GM23338 (cell line): ENCODE results near the gene BDH1. TPM values are rescaled to one million over a fixed set of nuclear protein-coding genes. Genes with fewer than 3 reads are reported as not detected.

Experiments used
- ATAC-seq: fragments of 200-7000 bp; cut with Tn5 transposase; 3 replicates; pipeline ENCODE4 v1.9.1; 2020
- DNase-seq: peaks from one replicate; pipeline ENCODE4 v3.0.0-alpha.2; 2015; ENCODE audit warnings: low spot score
- H2AFZ ChIP-seq: fragments of 200-600 bp; sonication (generic); 2 replicates; pipeline ENCODE4 v1.8.0; 2016; ENCODE audit warnings: antibody characterized with exemption, mild to moderate bottlenecking, moderate library complexity
- H3F3A ChIP-seq: fragments of 200-600 bp; sonication (generic); replicated peaks from 2 replicates; pipeline ENCODE4 v1.8.0; 2017; ENCODE audit warnings: antibody characterized with exemption, mixed run types, low read depth
- H3K27ac ChIP-seq: fragments of 200-600 bp; sonication (generic); 2 replicates; pipeline ENCODE4 v1.6.1; 2016; ENCODE audit warnings: low read depth
- H3K27me3 ChIP-seq: fragments of 200-600 bp; sonication (generic); 2 replicates; pipeline ENCODE4 v1.8.0; 2016; ENCODE audit warnings: mild to moderate bottlenecking, mixed run types, moderate library complexity; ENCODE audit not compliant: insufficient read depth
- H3K36me3 ChIP-seq: fragments of 200-600 bp; sonication (generic); 2 replicates; pipeline ENCODE4 v1.8.0; 2016; ENCODE audit warnings: mild to moderate bottlenecking; ENCODE audit not compliant: insufficient read depth
- H3K4me1 ChIP-seq: fragments of 200-600 bp; sonication (generic); 2 replicates; pipeline ENCODE4 v1.8.0; 2016; ENCODE audit warnings: mild to moderate bottlenecking, moderate library complexity; ENCODE audit not compliant: insufficient read depth
- H3K4me2 ChIP-seq: fragments of 200-600 bp; sonication (generic); 2 replicates; pipeline ENCODE4 v1.7.1; 2017; ENCODE audit warnings: mixed run types
- H3K4me3 ChIP-seq: fragments of 200-600 bp; sonication (generic); 2 replicates; pipeline ENCODE4 v1.6.1; 2016; ENCODE audit warnings: mixed run types
- H3K79me2 ChIP-seq: fragments of 200-600 bp; sonication (generic); replicated peaks from 2 replicates; pipeline ENCODE4 v1.8.0; 2017; ENCODE audit warnings: mild to moderate bottlenecking; ENCODE audit not compliant: insufficient read depth
- H3K9me2 ChIP-seq: fragments of 200-600 bp; sonication (generic); 2 replicates; pipeline ENCODE4 v1.8.0; 2017; ENCODE audit not compliant: insufficient read depth
- H4K20me1 ChIP-seq: fragments of 200-600 bp; sonication (generic); replicated peaks from 2 replicates; pipeline ENCODE4 v1.8.0; 2017; ENCODE audit warnings: mild to moderate bottlenecking; ENCODE audit not compliant: insufficient read depth
- H3K27ac Mint-ChIP-seq: 2 replicates; pipeline ENCODE4 v1.8.0; 2020; ENCODE audit warnings: inconsistent platforms, mild to moderate bottlenecking, moderate library complexity, mixed read lengths
- H3K27me3 Mint-ChIP-seq: 3 replicates; pipeline ENCODE4 v1.8.0; 2022; ENCODE audit warnings: low read depth, mild to moderate bottlenecking, moderate library complexity, mixed read lengths, inconsistent platforms; ENCODE audit not compliant: insufficient read depth, poor library complexity
- H3K36me3 Mint-ChIP-seq: 3 replicates; pipeline ENCODE4 v1.8.0; 2021; ENCODE audit warnings: low read depth, mild to moderate bottlenecking, inconsistent platforms, moderate library complexity, mixed read lengths
- H3K4me1 Mint-ChIP-seq: 3 replicates; pipeline ENCODE4 v1.8.0; 2020; ENCODE audit warnings: mild to moderate bottlenecking, inconsistent platforms, mixed read lengths
- H3K4me3 Mint-ChIP-seq: 3 replicates; pipeline ENCODE4 v1.8.0; 2021; ENCODE audit warnings: moderate library complexity, mild to moderate bottlenecking, inconsistent platforms, mixed read lengths
- H3K9me3 Mint-ChIP-seq: 3 replicates; pipeline ENCODE4 v1.8.0; 2020; ENCODE audit warnings: moderate library complexity, mild to moderate bottlenecking, inconsistent platforms, mixed read lengths
- EZH2 ChIP-seq: fragments of 200-600 bp; sonication (generic); IDR thresholded peaks from one replicate; pipeline ENCODE4 v1.8.0; 2017; ENCODE audit warnings: antibody characterized with exemption, mild to moderate bottlenecking, low read depth; ENCODE audit not compliant: unreplicated experiment
- POLR2AphosphoS5 ChIP-seq: IDR thresholded peaks from 2 replicates; pipeline ENCODE4 v1.6.1; 2016; ENCODE audit warnings: antibody characterized with exemption, low read depth
- STAT1 ChIP-seq: IDR thresholded peaks from one replicate; pipeline ENCODE4 v1.6.1; 2016; ENCODE audit warnings: antibody characterized with exemption; ENCODE audit not compliant: unreplicated experiment
- polyA plus RNA-seq: library from polyadenylated mRNA; unstranded; fragments of >200 nt; fragmentation: Nextera tagmentation; extraction: Ambion mirVana; gene quantifications from 2 replicates; pipeline ENCODE4 v1.2.1, GENCODE V29; 2016
- total RNA-seq: library from RNA; depleted of rRNA; stranded (reverse); fragments of >200 nt; shearing (Covaris generic); gene quantifications from 2 replicates; pipeline ENCODE4 v1.2.3, GENCODE V29; 2014
- TF ChIP-seq, protein P1 (sequence below), 2 experiments: fragments of 200-600 bp in 1 of 2; sonication (generic) in 1 of 2; conservative IDR thresholded peaks; 2 replicates each; pipeline versions ENCODE4 v1.5.1 to v1.6.1; 2016 to 2017; ENCODE audit warnings: antibody characterized with exemption in 2 of 2, low read depth in 2 of 2, mild to moderate bottlenecking in 2 of 2, moderate library complexity in 1 of 2
- TF ChIP-seq, protein P2 (sequence below): IDR thresholded peaks from one replicate; pipeline ENCODE4 v1.6.1; 2018; ENCODE audit warnings: antibody characterized with exemption; ENCODE audit not compliant: unreplicated experiment
- TF ChIP-seq, protein P3 (sequence below): fragments of 250-450 bp; sonication (Bioruptor Pico); IDR thresholded peaks from 2 replicates; pipeline ENCODE4 v1.5.0; 2020; ENCODE audit warnings: mild to moderate bottlenecking, moderate library complexity

BDH1 gene
- total and polyA plus RNA-seq, 2 experiments from 2014 or later = 18.1 to 19.3 TPM

DNA sequence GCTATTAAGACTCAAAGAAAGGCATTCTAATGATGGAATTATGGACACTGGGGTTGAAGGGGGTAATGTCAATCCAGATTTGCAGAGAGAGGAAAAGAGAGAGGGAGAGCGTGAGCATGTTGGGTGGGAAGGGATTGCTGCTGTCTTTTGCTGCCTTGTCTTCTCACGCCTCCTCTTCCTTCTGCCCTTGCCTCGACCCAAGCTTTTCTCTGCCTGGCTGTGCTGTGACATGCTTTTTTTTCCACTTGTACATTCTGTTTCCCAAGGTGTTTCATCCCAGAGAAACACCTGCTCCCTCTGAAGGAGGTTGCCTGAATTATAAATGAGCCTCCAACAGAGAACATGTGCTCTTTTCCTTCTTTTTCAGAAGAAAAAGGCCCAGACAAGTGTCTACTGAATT is 80.3 kb downstream of the BDH1 start (continued):
- TF ChIP-seq, protein P1, sequence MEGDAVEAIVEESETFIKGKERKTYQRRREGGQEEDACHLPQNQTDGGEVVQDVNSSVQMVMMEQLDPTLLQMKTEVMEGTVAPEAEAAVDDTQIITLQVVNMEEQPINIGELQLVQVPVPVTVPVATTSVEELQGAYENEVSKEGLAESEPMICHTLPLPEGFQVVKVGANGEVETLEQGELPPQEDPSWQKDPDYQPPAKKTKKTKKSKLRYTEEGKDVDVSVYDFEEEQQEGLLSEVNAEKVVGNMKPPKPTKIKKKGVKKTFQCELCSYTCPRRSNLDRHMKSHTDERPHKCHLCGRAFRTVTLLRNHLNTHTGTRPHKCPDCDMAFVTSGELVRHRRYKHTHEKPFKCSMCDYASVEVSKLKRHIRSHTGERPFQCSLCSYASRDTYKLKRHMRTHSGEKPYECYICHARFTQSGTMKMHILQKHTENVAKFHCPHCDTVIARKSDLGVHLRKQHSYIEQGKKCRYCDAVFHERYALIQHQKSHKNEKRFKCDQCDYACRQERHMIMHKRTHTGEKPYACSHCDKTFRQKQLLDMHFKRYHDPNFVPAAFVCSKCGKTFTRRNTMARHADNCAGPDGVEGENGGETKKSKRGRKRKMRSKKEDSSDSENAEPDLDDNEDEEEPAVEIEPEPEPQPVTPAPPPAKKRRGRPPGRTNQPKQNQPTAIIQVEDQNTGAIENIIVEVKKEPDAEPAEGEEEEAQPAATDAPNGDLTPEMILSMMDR (conservative IDR thresholded peaks at IDR 0.05; ENCODE audit: low read depth in 2 of 2) = no peak
- TF ChIP-seq STAT1 = no peak

DNA sequence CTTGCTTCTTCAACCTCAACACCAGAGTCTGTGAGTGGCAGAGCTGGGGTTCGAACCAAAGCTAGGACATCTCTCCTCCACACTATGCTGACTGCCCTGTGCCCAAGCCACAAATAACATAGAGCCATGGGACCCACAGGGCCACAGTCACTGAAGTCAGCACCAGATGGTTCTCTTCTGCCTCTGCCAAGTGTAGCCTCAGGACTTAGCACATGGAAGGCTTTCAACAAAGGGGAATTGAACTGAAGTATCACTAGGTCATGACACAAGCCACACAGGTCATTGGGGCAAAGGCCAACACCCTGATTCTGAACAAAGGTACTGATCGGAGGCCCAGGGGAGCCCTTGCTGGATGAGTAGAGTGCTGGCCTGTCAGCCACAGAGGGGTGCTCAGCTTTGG is 83.6 kb downstream of the BDH1 start:
- Histone ChIP-seq H3K4me2 (no peak overlapping the region), H3K27ac (no peak overlapping the region), H3K27me3 (no peaks in the 10 kb centered on the region), H3F3A (no peaks in the 10 kb centered on the region), H3K4me1 (peaks cover 12% of the 10 kb centered on the region), H4K20me1 (no peaks in the 10 kb centered on the region), H3K9me2 (no peaks in the 10 kb centered on the region), H3K36me3 (no peaks in the 10 kb centered on the region), H2AFZ (no peak overlapping the region), H3K4me3 (no peak overlapping the region), H3K79me2 (no peaks in the 10 kb centered on the region)
- Mint-ChIP-seq H3K36me3 (no peaks in the 10 kb centered on the region), H3K9me3 (no peaks in the 10 kb centered on the region), H3K4me1 (peaks cover 31% of the 10 kb centered on the region), H3K27me3 (peaks cover 11% of the 10 kb centered on the region), H3K27ac (no peak overlapping the region), H3K4me3 (no peak overlapping the region)
- TF ChIP-seq, protein P2, sequence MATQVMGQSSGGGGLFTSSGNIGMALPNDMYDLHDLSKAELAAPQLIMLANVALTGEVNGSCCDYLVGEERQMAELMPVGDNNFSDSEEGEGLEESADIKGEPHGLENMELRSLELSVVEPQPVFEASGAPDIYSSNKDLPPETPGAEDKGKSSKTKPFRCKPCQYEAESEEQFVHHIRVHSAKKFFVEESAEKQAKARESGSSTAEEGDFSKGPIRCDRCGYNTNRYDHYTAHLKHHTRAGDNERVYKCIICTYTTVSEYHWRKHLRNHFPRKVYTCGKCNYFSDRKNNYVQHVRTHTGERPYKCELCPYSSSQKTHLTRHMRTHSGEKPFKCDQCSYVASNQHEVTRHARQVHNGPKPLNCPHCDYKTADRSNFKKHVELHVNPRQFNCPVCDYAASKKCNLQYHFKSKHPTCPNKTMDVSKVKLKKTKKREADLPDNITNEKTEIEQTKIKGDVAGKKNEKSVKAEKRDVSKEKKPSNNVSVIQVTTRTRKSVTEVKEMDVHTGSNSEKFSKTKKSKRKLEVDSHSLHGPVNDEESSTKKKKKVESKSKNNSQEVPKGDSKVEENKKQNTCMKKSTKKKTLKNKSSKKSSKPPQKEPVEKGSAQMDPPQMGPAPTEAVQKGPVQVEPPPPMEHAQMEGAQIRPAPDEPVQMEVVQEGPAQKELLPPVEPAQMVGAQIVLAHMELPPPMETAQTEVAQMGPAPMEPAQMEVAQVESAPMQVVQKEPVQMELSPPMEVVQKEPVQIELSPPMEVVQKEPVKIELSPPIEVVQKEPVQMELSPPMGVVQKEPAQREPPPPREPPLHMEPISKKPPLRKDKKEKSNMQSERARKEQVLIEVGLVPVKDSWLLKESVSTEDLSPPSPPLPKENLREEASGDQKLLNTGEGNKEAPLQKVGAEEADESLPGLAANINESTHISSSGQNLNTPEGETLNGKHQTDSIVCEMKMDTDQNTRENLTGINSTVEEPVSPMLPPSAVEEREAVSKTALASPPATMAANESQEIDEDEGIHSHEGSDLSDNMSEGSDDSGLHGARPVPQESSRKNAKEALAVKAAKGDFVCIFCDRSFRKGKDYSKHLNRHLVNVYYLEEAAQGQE = no peak
- ATAC-seq (no peak), DNase-seq (no peak)

DNA sequence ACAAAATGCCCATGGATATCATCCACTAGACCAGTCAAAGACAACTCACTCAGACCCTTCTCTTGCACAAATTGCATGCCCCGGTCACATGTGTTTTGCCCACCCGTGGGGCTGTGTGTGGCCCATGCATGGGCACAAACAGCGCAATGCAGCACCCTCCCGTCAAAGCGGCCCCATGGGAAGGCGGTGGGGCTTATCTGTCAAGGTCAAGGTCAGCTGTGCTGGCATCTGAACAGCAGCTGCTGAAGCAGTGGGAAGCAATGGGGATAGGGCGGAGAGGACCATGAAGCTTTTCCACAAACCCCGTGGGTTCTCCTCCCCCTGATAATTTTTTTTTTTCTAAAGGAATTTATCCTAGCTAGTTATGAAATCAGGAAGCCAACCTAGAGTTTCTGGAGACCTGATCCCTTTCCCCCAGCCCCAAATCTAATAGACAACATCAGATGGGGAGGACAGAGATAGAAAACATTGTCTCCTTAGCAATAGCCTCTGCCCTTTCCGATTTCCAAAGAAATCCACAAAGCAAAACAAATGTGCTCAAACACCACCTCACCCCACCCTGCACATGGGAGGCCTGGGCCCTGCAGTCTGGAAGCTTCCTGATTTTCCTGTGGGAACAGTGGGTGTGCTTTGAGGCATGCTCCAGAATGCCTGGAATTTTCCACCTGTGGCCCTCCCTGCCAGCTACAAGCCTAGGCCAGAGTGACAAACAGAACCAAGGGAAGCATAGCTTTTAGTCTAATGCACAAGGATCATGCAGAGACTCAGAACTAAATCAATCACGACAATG is 84.4 kb downstream of the BDH1 start:
- Mint-ChIP-seq H3K4me1 (peaks cover 36% of the 10 kb centered on the region), H3K27me3 (peaks cover 12% of the 10 kb centered on the region), H3K9me3 (no peaks in the 10 kb centered on the region), H3K27ac (no peak overlapping the region), H3K36me3 (no peaks in the 10 kb centered on the region), H3K4me3 (no peak overlapping the region)
- peak; percentile 49 for ATAC-seq
- H3K4me1 ChIP-seq = peaks cover 19% of the 10 kb centered on the region
- no peaks in the 10 kb centered on the region for H3F3A ChIP-seq
- no peak overlapping the region for H3K4me2 ChIP-seq
- H3K27me3 ChIP-seq = no peaks in the 10 kb centered on the region
- H3K36me3 ChIP-seq = no peaks in the 10 kb centered on the region
- H3K9me2 ChIP-seq = no peaks in the 10 kb centered on the region
- H2AFZ ChIP-seq = 0 out of 2 replicates have a peak overlapping the region, but pooled peaks have one; percentile 63
- no peak overlapping the region for H3K27ac ChIP-seq
- no peak for DNase-seq
- no peaks in the 10 kb centered on the region for H4K20me1 ChIP-seq
- H3K4me3 ChIP-seq = no peak overlapping the region
- H3K79me2 ChIP-seq = no peaks in the 10 kb centered on the region
- TF ChIP-seq, protein P3, sequence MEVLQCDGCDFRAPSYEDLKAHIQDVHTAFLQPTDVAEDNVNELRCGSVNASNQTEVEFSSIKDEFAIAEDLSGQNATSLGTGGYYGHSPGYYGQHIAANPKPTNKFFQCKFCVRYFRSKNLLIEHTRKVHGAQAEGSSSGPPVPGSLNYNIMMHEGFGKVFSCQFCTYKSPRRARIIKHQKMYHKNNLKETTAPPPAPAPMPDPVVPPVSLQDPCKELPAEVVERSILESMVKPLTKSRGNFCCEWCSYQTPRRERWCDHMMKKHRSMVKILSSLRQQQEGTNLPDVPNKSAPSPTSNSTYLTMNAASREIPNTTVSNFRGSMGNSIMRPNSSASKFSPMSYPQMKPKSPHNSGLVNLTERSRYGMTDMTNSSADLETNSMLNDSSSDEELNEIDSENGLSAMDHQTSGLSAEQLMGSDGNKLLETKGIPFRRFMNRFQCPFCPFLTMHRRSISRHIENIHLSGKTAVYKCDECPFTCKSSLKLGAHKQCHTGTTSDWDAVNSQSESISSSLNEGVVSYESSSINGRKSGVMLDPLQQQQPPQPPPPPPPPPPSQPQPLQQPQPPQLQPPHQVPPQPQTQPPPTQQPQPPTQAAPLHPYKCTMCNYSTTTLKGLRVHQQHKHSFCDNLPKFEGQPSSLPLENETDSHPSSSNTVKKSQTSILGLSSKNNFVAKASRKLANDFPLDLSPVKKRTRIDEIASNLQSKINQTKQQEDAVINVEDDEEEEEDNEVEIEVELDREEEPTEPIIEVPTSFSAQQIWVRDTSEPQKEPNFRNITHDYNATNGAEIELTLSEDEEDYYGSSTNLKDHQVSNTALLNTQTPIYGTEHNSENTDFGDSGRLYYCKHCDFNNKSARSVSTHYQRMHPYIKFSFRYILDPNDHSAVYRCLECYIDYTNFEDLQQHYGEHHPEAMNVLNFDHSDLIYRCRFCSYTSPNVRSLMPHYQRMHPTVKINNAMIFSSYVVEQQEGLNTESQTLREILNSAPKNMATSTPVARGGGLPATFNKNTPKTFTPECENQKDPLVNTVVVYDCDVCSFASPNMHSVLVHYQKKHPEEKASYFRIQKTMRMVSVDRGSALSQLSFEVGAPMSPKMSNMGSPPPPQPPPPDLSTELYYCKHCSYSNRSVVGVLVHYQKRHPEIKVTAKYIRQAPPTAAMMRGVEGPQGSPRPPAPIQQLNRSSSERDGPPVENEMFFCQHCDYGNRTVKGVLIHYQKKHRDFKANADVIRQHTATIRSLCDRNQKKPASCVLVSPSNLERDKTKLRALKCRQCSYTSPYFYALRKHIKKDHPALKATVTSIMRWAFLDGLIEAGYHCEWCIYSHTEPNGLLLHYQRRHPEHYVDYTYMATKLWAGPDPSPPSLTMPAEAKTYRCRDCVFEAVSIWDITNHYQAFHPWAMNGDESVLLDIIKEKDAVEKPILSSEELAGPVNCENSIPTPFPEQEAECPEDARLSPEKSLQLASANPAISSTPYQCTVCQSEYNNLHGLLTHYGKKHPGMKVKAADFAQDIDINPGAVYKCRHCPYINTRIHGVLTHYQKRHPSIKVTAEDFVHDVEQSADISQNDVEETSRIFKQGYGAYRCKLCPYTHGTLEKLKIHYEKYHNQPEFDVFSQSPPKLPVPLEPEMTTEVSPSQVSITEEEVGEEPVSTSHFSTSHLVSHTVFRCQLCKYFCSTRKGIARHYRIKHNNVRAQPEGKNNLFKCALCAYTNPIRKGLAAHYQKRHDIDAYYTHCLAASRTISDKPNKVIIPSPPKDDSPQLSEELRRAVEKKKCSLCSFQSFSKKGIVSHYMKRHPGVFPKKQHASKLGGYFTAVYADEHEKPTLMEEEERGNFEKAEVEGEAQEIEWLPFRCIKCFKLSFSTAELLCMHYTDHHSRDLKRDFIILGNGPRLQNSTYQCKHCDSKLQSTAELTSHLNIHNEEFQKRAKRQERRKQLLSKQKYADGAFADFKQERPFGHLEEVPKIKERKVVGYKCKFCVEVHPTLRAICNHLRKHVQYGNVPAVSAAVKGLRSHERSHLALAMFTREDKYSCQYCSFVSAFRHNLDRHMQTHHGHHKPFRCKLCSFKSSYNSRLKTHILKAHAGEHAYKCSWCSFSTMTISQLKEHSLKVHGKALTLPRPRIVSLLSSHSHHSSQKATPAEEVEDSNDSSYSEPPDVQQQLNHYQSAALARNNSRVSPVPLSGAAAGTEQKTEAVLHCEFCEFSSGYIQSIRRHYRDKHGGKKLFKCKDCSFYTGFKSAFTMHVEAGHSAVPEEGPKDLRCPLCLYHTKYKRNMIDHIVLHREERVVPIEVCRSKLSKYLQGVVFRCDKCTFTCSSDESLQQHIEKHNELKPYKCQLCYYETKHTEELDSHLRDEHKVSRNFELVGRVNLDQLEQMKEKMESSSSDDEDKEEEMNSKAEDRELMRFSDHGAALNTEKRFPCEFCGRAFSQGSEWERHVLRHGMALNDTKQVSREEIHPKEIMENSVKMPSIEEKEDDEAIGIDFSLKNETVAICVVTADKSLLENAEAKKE (CRISPR knock-in tag) = no peak
- TF ChIP-seq EZH2 (no peak), POLR2AphosphoS5 (no peak)
